Measurements from ENCODE around the gene RNASE7. TPM values are rescaled to one million over a fixed set of nuclear protein-coding genes. Genes with fewer than 3 reads are reported as not detected.

The RNASE7 gene
- total RNA-seq, 1 donor from 2014 or later: not detected

DNA sequence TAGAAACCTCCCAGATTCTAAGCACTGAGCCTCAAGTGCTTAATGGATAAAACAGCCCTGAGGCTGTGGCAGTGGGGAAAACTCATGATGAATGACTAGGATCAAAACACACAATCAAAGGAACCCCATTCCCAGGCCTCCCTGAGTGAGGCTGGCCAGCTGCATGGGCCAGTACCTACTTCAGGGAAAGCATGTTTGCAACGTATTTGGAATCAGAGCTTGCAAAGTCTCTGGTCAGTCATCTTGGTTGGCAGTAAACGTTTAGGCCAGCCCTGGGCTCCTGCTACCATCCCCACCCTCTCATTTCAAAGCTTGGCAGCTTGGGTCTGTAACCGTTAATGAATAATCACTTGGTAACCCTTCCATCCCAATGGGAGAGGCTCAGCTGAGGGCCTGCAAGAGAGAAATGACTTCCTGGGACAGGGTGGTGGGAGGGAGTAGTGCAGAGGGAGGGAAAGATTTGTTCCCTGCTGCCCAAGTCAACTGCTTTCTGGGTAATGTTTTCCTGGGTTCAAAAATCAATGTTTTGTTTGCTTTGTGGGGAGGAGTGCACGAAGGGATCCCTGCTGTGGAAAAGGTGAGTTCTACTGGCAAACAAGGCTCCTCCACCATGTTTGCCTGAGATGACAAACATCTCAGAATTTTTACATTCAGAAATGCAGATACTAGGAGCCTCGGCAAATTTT, 13.4 kb downstream of the RNASE7 start:
- Histone ChIP-seq H3K36me3 (no peaks in the 10 kb centered on the region), H3K9me3 (no peaks in the 10 kb centered on the region), H3K27me3 (no peaks in the 10 kb centered on the region), H3K4me3 (no peak overlapping the region), H3K4me1 (no peaks in the 10 kb centered on the region), H3K27ac (no peak overlapping the region)
- ATAC-seq (no peak), DNase-seq (no peak)
- TF ChIP-seq, protein P1, sequence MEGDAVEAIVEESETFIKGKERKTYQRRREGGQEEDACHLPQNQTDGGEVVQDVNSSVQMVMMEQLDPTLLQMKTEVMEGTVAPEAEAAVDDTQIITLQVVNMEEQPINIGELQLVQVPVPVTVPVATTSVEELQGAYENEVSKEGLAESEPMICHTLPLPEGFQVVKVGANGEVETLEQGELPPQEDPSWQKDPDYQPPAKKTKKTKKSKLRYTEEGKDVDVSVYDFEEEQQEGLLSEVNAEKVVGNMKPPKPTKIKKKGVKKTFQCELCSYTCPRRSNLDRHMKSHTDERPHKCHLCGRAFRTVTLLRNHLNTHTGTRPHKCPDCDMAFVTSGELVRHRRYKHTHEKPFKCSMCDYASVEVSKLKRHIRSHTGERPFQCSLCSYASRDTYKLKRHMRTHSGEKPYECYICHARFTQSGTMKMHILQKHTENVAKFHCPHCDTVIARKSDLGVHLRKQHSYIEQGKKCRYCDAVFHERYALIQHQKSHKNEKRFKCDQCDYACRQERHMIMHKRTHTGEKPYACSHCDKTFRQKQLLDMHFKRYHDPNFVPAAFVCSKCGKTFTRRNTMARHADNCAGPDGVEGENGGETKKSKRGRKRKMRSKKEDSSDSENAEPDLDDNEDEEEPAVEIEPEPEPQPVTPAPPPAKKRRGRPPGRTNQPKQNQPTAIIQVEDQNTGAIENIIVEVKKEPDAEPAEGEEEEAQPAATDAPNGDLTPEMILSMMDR (IDR thresholded peaks at IDR 0.05): no peak
- intact Hi-C loops (cut with DNase I): no loop called here

DNA sequence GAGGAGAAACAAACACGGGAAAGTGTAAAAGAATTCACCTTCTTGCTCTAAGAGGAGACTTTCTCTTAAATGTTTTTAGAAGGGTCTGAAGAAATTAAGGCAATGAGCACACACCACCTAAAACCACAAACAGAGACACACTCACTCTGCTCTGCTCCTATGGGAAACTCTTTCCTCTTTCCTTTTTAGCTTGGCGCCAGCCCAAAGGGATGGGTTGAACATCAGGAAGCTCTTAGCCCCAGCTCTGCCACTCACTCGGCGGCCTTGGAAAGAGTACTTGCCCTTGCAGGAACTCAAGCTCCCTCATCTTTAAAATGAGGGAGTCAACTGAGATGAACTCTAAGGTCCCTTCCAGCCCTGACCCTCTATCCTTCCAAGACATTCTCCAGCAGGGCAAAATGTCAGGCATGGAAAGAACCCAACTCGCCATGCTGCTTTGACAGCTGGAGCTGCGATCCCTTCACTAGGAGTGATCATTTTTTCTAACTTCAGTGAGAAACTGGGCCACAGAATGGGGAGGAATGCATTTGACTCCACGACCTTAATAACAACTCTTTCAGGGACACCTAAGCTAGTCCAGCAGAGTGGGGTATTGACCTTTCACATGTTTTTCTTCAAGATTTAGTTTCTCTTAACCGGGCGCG, 14.5 kb downstream of the RNASE7 start:
- intact Hi-C loops (cut with DNase I): no loop called here
- ATAC-seq: no peak

DNA sequence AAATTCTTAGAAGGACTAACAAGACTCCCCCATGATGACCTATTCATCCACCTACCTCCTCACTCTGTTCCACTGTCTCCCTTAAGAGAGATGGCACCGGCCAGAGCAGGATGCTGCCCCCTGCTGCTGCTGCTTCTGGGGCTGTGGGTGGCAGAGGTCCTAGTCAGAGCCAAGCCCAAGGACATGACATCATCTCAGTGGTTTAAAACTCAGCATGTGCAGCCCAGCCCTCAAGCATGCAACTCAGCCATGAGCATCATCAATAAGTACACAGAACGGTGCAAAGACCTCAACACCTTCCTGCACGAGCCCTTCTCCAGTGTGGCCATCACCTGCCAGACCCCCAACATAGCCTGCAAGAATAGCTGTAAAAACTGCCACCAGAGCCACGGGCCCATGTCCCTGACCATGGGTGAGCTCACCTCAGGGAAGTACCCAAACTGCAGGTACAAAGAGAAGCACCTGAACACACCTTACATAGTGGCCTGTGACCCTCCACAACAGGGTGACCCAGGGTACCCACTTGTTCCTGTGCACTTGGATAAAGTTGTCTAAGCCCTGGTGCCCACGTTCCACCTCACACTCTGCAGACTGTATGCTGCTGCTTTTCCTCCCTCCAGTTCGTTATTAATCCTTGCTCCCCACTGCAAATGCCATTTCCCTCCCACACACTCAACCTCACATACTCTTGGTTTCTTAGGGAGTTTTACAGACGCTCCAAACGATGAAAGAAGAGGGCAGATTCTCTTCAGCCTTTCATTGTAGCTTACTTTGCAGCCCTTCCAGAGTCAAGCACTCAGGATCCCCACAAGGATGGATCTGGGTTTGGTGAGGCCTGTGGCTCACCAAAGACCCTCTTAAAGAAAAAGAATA, 15.9 kb downstream of the RNASE7 start, which contains the start of gene RNASE8:
RNASE8 (plus strand) TSS at position 20 of the 873 bp plus-strand sequence; CDS start at position 91, 71 bp downstream.
- Histone ChIP-seq H3K4me3 (no peak within 1 kb of the TSS), H3K36me3 (no peaks in the 10 kb centered on the region), H3K27ac (no peak within 1 kb of the TSS), H3K27me3 (no peaks in the 10 kb centered on the region), H3K4me1 (no peaks in the 10 kb centered on the region), H3K9me3 (no peaks in the 10 kb centered on the region)
- intact Hi-C loops (cut with DNase I): no loop called here
- TF ChIP-seq, protein P1 (IDR thresholded peaks at IDR 0.05): no peak
- ATAC-seq (peak; percentile 15), DNase-seq (no peak)

More for the DNA sequence above, 14.5 kb downstream of the RNASE7 start:
- Histone ChIP-seq H3K9me3 (no peaks in the 10 kb centered on the region), H3K27me3 (no peaks in the 10 kb centered on the region), H3K27ac (no peak overlapping the region), H3K4me3 (no peak overlapping the region), H3K4me1 (no peaks in the 10 kb centered on the region), H3K36me3 (no peaks in the 10 kb centered on the region)
- TF ChIP-seq, protein P1 (IDR thresholded peaks at IDR 0.05): no peak
- DNase-seq: no peak

DNA sequence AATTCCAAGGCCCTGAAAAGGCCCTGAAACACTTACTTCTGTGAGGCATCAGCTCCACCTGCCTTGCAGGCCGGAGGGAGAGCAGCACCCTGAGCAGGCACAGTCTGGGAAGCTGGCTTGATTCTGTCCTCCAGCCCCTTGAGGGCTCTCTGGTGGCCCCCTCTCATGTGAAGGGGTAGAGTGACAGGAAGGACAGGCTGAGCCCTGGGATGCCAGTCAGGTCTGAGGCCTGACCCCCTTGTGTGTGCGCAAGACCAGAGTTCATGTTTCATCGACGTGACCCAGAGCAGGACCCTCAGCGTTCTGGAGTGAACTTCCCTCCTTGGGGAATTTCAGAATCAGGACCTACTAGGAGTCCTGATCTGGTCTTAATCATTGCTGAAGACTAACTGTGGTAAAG, 16.7 kb downstream of the RNASE7 start:
- TF ChIP-seq, protein P1 (IDR thresholded peaks at IDR 0.05): no peak
- DNase-seq (no peak), ATAC-seq (no peak)
- Histone ChIP-seq H3K4me3 (no peak overlapping the region), H3K4me1 (no peaks in the 10 kb centered on the region), H3K36me3 (no peaks in the 10 kb centered on the region), H3K9me3 (no peaks in the 10 kb centered on the region), H3K27me3 (no peaks in the 10 kb centered on the region), H3K27ac (no peak overlapping the region)
- intact Hi-C loops (cut with DNase I): no loop called here

DNA sequence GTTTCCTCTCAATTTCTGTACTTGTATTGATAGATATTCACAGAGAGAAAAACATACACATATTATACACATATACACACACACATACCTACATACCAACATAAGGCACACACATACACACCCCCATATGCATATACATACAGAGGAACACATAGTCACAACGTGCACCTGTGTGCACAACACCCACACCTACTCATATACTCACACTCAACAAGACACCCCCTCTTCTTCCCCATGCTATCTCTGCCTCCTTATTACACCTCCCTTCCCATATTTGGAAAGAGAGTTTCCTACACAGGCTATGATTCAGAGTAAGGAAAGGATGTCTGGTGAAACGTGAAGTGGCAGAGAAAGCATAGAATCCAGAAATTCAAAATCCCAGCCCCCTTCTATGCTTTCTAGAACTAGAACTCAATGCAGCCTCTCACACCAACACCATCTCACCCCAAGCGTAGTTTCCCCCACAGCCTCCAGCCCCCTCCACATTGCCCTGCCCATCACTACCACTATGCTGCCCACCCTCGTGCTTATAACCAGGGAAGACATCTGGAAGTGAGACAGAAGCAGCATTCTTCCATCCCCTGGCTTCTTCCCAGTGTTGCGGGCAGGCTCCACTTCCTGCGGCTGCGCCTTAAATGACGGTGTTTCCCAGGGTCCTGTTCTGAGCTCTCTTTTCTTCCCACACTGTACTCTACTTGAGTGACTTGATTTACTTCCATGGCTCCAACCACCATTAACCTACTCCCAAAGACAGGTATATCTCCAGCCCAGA, 17.9 kb downstream of the RNASE7 start:
- H3K4me1 ChIP-seq: no peaks in the 10 kb centered on the region
- no peak for DNase-seq
- no peaks in the 10 kb centered on the region for H3K27me3 ChIP-seq
- H3K36me3 ChIP-seq: no peaks in the 10 kb centered on the region
- no peaks in the 10 kb centered on the region for H3K9me3 ChIP-seq
- TF ChIP-seq, protein P1 (IDR thresholded peaks at IDR 0.05): no peak
- no peak overlapping the region for H3K27ac ChIP-seq
- ATAC-seq: no peak
- intact Hi-C loops (cut with DNase I): no loop called here
- H3K4me3 ChIP-seq: no peak overlapping the region
